ENCODE results near the gene DPAGT1. TPM values are rescaled to one million over a fixed set of nuclear protein-coding genes. Genes with fewer than 3 reads are reported as not detected.

DPAGT1 gene
- total RNA-seq, 1 experiment from 2014 or later: 45.1 TPM

DNA sequence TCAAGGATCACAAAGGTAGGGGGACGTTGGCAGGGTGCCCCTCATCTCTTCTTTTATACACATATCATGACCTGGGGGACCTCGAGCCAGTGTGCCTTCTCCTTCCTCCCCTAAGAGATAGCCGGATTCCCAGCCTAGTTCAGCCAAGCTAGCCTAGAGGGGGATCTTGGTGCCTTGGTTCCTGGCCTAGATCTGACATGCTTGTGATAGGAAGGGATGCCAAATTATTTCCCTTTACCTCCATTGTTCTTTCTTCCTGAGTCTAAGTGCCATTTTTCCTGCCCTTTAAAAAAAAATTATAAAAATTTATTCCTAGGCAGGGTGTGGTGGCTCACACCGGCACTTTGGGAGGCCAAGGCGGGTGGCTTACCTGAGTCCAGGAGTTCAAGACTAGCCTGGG is 12.7 kb upstream of the DPAGT1 start:
- ChIA-PET CTCF (no interaction called here), RAD21 (ENCODE audit: low non-redundant PET in 1 of 2, low total read pairs in 2 of 2, uncharacterized antibody in 2 of 2, unreplicated experiment in 2 of 2) (no interaction called here), POLR2A (no interaction called here)
- Histone ChIP-seq H3K4me1 (ENCODE audit: control insufficient read depth in 1 of 2, insufficient read depth in 2 of 2, low read length in 2 of 2) (peaks cover 0 to 7% of the 10 kb centered on the region in 2 experiments; a peak in 1 of 4 replicates), H3K27me3 (ENCODE audit: insufficient read depth, low read length) (no peaks in the 10 kb centered on the region), H3K4me2 (ENCODE audit: low read length) (no peak overlapping the region), H3K9me2 (ENCODE audit: insufficient read depth) (no peaks in the 10 kb centered on the region), H2AFZ (ENCODE audit: low read depth, low read length, poor library complexity, severe bottlenecking) (no peak overlapping the region), H3K36me3 (ENCODE audit: control insufficient read depth in 1 of 2, insufficient read depth in 2 of 2, low read length in 2 of 2) (peaks cover 11 to 21% of the 10 kb centered on the region in 2 experiments; a peak in 2 of 4 replicates), H3K4me3 (replicated peaks in 1 of 2; ENCODE audit: low read depth in 1 of 2, low read length in 2 of 2) (no peak overlapping the region), H3K79me2 (ENCODE audit: insufficient read depth, low read length) (peaks cover 2% of the 10 kb centered on the region; the same call in 1 of the 2 replicates), H3K27ac (ENCODE audit: low read depth, low read length) (no peak overlapping the region), H4K20me1 (ENCODE audit: insufficient read depth) (no peaks in the 10 kb centered on the region), H3K9me3 (ENCODE audit: control insufficient read depth in 1 of 2, insufficient read depth in 1 of 2, low read depth in 1 of 2, low read length in 2 of 2) (no peaks in the 10 kb centered on the region), H3K9ac (ENCODE audit: low read length) (no peak overlapping the region)
- no TSS peak for BruUV-seq (replicated peaks)
- ATAC-seq (no peak), DNase-seq (ENCODE audit: low read depth, low spot score) (no peak)
- intact Hi-C loops (cut with micrococcal nuclease): no loop called here
- TF ChIP-seq, protein P1, sequence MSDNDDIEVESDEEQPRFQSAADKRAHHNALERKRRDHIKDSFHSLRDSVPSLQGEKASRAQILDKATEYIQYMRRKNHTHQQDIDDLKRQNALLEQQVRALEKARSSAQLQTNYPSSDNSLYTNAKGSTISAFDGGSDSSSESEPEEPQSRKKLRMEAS (IDR thresholded peaks at IDR 0.05): no peak
- no peak for TF ChIP-seq SRF (IDR thresholded peaks at IDR 0.05; ENCODE audit: low read depth)
- TF ChIP-seq, protein P2, sequence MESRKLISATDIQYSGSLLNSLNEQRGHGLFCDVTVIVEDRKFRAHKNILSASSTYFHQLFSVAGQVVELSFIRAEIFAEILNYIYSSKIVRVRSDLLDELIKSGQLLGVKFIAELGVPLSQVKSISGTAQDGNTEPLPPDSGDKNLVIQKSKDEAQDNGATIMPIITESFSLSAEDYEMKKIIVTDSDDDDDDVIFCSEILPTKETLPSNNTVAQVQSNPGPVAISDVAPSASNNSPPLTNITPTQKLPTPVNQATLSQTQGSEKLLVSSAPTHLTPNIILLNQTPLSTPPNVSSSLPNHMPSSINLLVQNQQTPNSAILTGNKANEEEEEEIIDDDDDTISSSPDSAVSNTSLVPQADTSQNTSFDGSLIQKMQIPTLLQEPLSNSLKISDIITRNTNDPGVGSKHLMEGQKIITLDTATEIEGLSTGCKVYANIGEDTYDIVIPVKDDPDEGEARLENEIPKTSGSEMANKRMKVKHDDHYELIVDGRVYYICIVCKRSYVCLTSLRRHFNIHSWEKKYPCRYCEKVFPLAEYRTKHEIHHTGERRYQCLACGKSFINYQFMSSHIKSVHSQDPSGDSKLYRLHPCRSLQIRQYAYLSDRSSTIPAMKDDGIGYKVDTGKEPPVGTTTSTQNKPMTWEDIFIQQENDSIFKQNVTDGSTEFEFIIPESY (IDR thresholded peaks at IDR 0.05; ENCODE audit: extremely low read depth, insufficient replicate concordance, low read length): no peak
- TF ChIP-seq ZFX (IDR thresholded peaks at IDR 0.05): no peak
- no peak for TF ChIP-seq POLR2A (IDR thresholded peaks at IDR 0.05; ENCODE audit: borderline replicate concordance, extremely low read depth, insufficient read depth, insufficient read length)
- no peak for TF ChIP-seq CEBPB (IDR thresholded peaks at IDR 0.05; ENCODE audit: low read depth)

DNA sequence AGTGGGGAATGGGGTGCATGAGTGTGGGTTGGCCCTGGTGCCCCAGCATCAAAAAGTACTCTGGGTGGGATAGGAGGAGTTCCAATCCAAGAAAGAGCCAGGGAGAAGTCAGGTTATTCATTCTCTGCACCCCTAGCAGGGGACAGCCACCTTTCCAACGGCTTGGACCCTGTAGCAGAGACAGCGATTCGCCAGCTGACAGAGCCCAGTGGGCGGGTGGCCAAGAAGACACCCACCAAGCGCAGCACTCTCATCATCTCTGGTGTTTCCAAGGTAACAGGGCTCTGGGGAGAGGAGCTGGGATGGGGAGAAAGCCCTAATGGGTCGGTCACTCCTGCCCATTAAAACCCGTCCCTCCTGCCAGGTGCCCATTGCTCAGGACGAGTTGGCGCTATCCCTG is 12.1 kb upstream of the DPAGT1 start:
- H3K36me3 ChIP-seq (ENCODE audit: control insufficient read depth in 1 of 2, insufficient read depth in 2 of 2, low read length in 2 of 2): peaks cover 11 to 21% of the 10 kb centered on the region in 2 experiments; a peak in 2 of 4 replicates
- H4K20me1 ChIP-seq (ENCODE audit: insufficient read depth): no peaks in the 10 kb centered on the region
- no TSS peak for BruUV-seq (replicated peaks)
- no peaks in the 10 kb centered on the region for H3K9me3 ChIP-seq (ENCODE audit: control insufficient read depth in 1 of 2, insufficient read depth in 1 of 2, low read depth in 1 of 2, low read length in 2 of 2)
- H3K4me1 ChIP-seq (ENCODE audit: control insufficient read depth in 1 of 2, insufficient read depth in 2 of 2, low read length in 2 of 2): peaks cover 3 to 10% of the 10 kb centered on the region in 2 experiments; a peak in 3 of 4 replicates
- intact Hi-C loops (cut with micrococcal nuclease): no loop called here
- H3K4me3 ChIP-seq (replicated peaks in 1 of 2; ENCODE audit: low read depth in 1 of 2, low read length in 2 of 2): no peak overlapping the region
- H3K9ac ChIP-seq (ENCODE audit: low read length): no peak overlapping the region
- ChIA-PET CTCF (no interaction called here), POLR2A (no interaction called here), RAD21 (ENCODE audit: low non-redundant PET in 1 of 2, low total read pairs in 2 of 2, uncharacterized antibody in 2 of 2, unreplicated experiment in 2 of 2) (no interaction called here)
- ATAC-seq (no peak), DNase-seq (ENCODE audit: low read depth, low spot score) (no peak)
- H3K27me3 ChIP-seq (ENCODE audit: insufficient read depth, low read length): no peaks in the 10 kb centered on the region
- H3K27ac ChIP-seq (ENCODE audit: low read depth, low read length): no peak overlapping the region
- H2AFZ ChIP-seq (ENCODE audit: low read depth, low read length, poor library complexity, severe bottlenecking): no peak overlapping the region
- no peaks in the 10 kb centered on the region for H3K9me2 ChIP-seq (ENCODE audit: insufficient read depth)
- peaks cover 6% of the 10 kb centered on the region; the same call in 1 of the 2 replicates for H3K79me2 ChIP-seq (ENCODE audit: insufficient read depth, low read length)
- H3K4me2 ChIP-seq (ENCODE audit: low read length): no peak overlapping the region
- TF ChIP-seq, protein P1 (IDR thresholded peaks at IDR 0.05): no peak
- TF ChIP-seq, protein P3, sequence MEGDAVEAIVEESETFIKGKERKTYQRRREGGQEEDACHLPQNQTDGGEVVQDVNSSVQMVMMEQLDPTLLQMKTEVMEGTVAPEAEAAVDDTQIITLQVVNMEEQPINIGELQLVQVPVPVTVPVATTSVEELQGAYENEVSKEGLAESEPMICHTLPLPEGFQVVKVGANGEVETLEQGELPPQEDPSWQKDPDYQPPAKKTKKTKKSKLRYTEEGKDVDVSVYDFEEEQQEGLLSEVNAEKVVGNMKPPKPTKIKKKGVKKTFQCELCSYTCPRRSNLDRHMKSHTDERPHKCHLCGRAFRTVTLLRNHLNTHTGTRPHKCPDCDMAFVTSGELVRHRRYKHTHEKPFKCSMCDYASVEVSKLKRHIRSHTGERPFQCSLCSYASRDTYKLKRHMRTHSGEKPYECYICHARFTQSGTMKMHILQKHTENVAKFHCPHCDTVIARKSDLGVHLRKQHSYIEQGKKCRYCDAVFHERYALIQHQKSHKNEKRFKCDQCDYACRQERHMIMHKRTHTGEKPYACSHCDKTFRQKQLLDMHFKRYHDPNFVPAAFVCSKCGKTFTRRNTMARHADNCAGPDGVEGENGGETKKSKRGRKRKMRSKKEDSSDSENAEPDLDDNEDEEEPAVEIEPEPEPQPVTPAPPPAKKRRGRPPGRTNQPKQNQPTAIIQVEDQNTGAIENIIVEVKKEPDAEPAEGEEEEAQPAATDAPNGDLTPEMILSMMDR (IDR thresholded peaks at IDR 0.05 in 2 of 3, conservative IDR thresholded peaks at IDR 0.05 in 1 of 3; ENCODE audit: borderline replicate concordance in 1 of 3, insufficient read depth in 1 of 3, low read depth in 2 of 3, low read length in 2 of 3): no peak
- TF ChIP-seq POLR2A (IDR thresholded peaks at IDR 0.05; ENCODE audit: borderline replicate concordance, extremely low read depth, insufficient read depth, insufficient read length) (no peak), CBX3 (IDR thresholded peaks at IDR 0.05; ENCODE audit: low read depth) (no peak), EZH2phosphoT487 (IDR thresholded peaks at IDR 0.05; ENCODE audit: borderline replicate concordance) (no peak), SRF (IDR thresholded peaks at IDR 0.05; ENCODE audit: low read depth) (no peak), EGR1 (IDR thresholded peaks at IDR 0.05; ENCODE audit: low read depth) (no peak), POLR2AphosphoS5 (IDR thresholded peaks at IDR 0.05; ENCODE audit: low read depth, low read length) (no peak)
- TF ChIP-seq, protein P4, sequence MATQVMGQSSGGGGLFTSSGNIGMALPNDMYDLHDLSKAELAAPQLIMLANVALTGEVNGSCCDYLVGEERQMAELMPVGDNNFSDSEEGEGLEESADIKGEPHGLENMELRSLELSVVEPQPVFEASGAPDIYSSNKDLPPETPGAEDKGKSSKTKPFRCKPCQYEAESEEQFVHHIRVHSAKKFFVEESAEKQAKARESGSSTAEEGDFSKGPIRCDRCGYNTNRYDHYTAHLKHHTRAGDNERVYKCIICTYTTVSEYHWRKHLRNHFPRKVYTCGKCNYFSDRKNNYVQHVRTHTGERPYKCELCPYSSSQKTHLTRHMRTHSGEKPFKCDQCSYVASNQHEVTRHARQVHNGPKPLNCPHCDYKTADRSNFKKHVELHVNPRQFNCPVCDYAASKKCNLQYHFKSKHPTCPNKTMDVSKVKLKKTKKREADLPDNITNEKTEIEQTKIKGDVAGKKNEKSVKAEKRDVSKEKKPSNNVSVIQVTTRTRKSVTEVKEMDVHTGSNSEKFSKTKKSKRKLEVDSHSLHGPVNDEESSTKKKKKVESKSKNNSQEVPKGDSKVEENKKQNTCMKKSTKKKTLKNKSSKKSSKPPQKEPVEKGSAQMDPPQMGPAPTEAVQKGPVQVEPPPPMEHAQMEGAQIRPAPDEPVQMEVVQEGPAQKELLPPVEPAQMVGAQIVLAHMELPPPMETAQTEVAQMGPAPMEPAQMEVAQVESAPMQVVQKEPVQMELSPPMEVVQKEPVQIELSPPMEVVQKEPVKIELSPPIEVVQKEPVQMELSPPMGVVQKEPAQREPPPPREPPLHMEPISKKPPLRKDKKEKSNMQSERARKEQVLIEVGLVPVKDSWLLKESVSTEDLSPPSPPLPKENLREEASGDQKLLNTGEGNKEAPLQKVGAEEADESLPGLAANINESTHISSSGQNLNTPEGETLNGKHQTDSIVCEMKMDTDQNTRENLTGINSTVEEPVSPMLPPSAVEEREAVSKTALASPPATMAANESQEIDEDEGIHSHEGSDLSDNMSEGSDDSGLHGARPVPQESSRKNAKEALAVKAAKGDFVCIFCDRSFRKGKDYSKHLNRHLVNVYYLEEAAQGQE (IDR thresholded peaks at IDR 0.05; ENCODE audit: low read depth): no peak
